Activated CD8-positive, alpha-beta memory T cell treated with anti-CD3 and anti-CD28 coated beads for 1 hour (primary cell): Measurements from ENCODE around the gene NAV2.

ENCODE experiments used
- DNase-seq, 2 donors: peaks; one replicate each; pipeline ENCODE4 v3.0.0-alpha.2; 2020; ENCODE audit warnings: low read depth in 1 of 2; ENCODE audit errors: extremely low read depth in 1 of 2

Gene NAV2

GRCh38 chr11:20161923-20162744, 449.5 kb downstream of the NAV2 start:
- DNase-seq: no peak

DNA sequence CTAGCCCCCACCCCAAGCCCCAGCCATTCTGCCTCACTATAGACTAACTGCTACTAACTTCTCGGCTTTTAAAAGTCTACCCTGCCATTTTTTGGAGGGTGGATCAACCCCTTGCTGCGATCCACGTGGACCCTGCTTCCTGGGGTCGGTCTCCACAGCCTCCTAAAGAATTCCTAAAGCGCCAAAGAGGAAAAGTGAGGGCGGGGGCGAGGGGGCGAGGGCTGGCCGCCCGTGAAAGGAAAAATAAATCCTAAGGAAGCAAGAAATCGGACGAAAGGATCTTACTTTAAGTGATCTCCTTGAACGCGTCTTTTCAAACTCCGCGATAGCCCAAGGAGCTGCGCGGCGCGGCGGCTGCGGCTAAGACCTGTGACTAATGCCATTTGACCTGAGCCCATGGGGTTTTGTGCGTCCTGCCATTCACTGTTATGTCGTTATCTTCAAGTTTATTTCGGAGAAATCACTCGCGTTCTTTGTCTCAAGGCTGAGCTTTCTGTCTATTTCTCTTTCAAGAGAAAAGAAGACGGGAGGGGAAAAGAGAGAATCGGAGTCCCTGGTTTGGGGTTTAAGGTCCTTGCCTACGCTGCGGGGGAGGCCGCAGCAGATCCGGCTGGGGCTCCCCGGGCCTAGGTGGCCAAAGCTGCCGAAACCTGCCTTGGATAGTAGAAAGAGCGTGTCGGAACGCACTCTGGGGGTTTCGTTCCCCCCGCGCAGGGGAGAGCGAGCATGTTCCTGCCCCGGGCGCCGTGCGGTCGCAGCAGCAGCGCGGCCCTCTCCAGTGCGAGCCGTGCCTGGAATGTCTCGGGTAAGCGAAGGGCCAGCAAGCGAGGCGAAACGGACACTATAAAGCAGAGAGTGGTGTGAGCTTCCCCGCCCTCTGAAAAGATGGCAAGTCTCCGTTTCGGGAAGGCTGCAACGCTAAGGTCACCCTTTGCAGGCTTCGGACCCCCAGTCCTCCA, 450.5 kb downstream of the NAV2 start:
- no peak for DNase-seq

GRCh38 chr11:20163783-20164481, 451.3 kb downstream of the NAV2 start:
- no peak for DNase-seq
